IPS-NIHi7 (cell line): ENCODE measurements around the gene SYT14.
"Not testable (repeated sequence)": the region's sequence is repeated elsewhere in the genome, so short reads cannot be mapped to it uniquely, and the experiment has no call there.

Experiments
- DNase-seq: peaks from one replicate; pipeline ENCODE4 v3.0.0; 2012; ENCODE audit warnings: mixed read lengths; ENCODE audit errors: extremely low spot score

SYT14 gene

DNA sequence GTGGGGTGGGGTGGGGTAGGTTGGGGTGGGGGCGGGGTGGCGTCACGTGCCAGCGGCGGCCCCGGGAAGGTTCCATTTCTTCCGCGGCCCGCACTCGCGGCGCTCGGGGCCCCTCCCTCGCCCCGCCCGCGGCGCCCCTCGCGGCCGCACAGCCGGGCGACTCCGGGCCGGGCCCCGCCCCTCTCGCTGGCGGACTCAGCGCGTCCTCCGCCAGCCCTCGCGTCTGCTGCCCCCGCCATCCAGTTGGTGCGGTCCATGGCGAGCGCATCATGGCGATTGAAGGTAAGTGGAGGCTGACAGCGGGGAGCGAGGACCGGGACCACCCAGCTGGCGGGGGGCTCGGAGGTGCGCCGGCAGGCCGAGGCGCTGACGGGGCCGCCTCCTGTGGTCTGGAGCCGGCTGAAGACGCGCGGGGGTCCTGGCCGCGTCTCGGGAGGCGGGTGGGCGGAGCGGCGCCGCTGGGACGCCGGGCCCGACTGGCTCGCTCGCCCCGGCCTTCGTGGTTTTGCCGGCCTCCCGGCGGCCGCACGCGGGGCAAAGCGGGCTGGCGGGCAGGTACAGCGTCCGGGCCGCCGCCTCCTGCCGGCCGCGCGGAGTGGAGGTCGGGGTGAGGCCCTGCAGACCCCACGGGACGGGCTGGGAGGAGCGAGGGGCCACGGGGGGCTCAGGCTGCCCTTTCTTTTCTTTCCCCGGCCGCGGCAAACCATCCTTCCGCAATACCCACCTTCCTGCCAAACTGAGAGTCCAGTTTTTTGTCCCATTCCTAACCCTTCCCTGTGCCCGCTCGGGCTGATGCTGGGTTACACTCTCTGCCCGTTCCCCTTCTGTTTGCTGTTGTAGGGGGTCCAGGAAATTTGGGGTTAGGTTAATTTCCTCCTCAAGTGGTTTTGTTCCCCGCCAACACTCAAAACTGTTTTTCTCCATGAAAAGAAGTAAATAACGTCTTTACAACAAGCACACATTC is at the start of gene SYT14:
SYT14 (plus strand) TSS at position 222 of the 964 bp plus-strand sequence; CDS start at position 270, 48 bp downstream.
- peak; percentile 84 for DNase-seq

- DNase-seq: not testable (repeated sequence)
Measured at GRCh38 chr1:209888291-209889076, 49.5 kb upstream of the SYT14 start.

DNA sequence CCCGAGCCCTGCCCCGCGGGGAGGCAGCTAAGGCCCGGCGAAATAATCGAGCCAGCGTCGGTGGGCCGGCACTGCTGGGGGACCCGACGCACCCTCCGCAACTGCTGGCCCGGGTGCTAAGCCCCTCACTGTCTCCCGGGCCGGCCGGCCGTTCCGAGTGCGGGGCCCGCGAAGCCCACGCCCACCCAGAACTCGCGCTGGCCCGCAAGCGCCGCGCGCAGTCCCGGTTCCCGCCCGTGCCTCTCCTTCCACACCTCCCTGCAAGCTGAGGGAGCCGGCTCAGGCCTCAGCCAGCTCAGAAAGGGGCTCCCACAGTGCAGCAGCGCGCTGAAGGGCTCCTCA is 49.0 kb upstream of the SYT14 start:
- no peak for DNase-seq

DNA sequence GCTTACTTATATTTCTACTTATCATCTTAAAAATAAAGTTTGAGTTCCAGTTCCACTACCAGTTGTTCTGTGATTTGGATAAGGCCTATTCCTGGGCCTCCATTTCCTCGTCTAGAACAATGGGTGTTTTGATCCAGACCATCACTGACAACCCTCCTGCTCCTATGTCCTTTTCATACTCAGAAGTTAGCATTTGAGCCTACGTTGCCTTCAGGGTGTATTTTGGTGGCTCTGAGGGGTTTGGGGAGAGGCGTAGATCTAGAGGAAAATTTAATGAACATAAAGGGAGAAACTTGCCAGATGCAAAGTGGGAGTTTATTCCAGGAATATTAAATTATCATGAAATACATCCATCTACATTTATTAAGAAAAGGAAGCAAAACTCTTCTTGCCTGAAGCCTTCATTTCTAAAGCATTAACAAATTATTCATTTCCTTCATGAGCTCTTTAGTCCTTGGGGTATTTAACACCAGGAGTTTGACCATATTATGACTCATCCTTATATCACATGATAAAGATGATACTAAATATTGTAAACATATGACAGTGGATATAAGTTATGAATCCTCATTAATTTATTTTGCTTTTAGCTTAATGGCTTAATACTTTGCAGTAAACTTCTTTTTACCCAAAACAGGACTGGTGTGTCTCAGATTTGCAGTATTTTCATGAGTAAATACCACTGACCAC is 47.2 kb upstream of the SYT14 start:
- no peak for DNase-seq

DNA sequence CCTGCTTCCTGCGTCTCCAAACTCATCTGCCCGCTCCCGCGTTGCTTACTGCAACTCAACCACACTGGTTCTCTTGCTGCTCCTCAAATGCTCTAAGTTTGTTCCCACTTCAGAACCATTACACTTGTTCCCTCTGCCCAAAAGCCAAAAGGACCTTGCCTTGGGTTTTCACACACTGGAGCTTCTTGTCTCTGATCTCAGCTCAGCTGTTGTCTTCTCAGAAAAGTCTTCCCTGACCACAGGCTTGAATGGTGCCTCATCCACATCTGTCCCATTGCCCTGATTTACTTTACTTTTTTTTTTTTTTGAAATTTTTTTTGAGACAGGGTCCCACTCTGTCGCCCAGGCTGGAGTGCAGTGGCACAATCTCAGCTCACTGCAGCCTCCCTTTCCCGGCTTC is 44.3 kb upstream of the SYT14 start:
- DNase-seq: no peak

GRCh38 chr1:209895709-209896108 is 42.3 kb upstream of the SYT14 start:
- no peak for DNase-seq

GRCh38 chr1:209896346-209896745 is 41.7 kb upstream of the SYT14 start:
- no peak for DNase-seq

DNA sequence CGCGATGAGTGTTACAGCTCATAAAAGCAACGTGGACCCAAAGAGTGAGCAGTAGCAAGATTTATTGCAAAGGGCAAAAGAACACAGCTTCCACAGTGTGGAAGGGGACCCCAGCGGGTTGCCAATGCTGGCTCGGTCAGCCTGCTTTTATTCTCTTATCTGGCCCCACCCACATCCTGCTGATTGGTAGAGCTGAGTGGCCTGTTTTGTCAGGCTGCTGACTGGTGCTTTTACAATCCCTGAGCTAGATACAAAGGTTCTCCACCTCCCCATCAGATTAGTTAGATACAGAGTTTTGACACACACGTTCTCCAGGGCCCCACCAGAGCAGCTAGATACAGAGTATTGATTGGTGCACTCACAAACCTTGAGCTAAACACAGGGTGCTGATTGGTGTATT is 39.7 kb upstream of the SYT14 start:
- DNase-seq: not testable (repeated sequence)

- not testable (repeated sequence) for DNase-seq
Measured at GRCh38 chr1:209898851-209899250, 39.2 kb upstream of the SYT14 start.

DNA sequence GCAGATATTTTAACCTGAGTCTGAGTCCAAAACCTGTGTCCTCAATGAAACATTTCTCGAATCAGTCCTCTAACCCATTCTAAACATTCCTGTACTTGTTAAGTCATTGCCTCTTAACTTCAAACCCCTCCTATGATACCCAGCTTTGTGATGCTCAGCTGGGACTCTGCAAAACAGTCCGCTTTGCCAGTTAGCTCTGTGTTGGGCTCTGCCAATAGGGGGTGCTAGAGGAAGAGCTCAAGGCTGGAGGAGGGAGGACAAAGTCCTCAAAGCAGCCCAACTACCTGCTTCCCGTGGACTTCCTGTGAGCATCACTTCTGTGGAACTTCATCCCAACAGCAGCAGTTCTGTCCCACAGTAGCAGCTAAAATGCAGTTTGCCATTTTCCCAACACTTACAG is 38.1 kb upstream of the SYT14 start:
- peak; percentile 82 for DNase-seq

GRCh38 chr1:209900734-209901133 is 37.3 kb upstream of the SYT14 start:
- DNase-seq: no peak

DNA sequence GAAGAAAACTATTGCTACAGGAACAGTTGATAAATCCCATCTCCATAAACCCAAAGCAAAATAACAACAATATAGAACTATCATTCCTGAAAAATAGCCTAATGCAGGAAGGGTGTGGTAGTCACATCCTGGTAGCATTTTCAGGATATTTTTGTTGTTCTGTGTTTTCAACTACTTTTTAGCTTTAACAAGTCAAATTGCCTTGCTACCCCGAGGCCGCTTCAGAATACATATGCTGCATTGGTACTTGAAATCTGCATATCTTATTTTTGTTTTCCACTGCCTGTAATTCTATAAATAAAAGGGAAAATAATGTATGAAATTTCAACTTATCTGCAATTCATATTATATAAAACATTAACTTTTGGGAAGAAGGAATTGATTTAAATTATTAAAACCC is 36.8 kb upstream of the SYT14 start:
- DNase-seq: no peak

DNA sequence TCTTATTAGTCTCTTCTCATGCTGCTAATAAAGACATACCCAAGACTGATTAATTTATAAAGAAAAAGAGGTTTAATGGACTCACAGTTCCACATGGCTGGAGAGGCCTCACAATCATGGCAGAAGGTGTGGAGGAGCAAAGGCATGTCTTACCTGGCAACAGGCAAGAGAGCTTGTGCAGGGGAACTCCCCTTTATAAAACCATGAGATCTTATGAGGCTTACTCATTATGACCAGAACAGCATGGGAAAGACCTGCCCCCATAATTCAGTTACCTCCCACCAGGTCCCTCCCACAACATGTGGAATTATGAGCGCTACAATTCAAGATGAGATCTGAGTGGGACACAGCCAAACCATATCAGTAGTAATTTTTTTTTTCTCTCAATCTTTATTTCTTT is 33.2 kb upstream of the SYT14 start:
- DNase-seq: not testable (repeated sequence)

DNA sequence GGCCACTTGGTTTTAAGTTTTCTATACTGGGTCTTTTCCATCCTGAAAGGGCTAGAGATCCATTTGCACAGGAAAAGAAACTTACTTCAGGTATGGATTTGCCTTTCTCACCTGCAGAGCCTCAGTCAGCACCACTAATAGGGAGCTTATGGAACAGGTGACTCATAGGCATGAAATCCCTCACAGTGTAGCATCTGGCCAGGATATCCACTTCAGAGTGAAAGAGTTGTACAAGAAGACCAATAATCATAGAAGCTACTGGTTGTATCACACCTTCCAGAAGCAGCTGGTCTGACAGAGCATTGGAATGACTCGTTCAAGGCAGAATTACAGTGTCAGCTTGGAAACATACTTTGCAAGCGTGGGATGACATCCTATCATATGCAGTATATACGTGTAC is 26.3 kb upstream of the SYT14 start:
- no peak for DNase-seq

GRCh38 chr1:209912306-209912705 is 25.7 kb upstream of the SYT14 start:
- DNase-seq: no peak

GRCh38 chr1:209919637-209920036 is 18.4 kb upstream of the SYT14 start:
- not testable (repeated sequence) for DNase-seq

DNA sequence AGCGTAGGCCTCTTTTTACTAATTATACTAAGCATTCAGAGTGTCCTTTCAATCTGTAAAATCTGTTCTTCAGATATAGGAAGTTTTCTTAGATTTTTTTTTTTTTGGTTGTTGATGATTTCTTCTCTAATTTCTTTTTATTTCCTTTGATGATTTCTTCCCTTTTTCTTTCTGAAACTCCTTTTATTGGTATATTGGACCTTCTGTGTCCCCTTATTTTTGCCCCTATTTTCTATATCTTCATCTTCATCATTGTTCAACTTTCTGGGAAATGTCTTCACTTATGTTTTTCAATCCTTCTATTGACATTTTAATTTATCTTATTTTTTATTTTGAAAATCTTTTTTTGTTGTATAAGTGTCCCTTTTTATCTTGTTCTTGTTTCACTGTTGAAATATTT is 17.2 kb upstream of the SYT14 start:
- DNase-seq: no peak

DNA sequence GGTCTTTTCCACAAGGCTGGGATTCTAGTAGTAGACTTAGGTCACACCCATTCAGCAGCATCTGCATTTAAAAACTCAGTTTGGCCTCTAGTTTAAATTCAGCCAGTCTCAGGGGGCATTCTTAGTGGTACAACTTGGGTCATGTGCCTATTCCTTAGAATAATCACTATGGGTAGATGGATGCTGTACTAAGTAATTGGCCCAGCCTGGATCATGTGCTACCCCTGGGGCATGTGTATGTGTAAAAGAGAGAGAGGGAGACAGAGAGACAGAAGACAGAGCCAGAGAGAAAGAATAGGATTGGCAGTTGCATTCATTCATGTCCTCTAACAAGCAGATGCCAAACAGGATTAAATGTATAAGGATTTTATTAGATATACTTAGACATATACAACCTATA is 13.6 kb upstream of the SYT14 start:
- no peak for DNase-seq

- DNase-seq: no peak
Measured at GRCh38 chr1:209926045-209926444, 12.0 kb upstream of the SYT14 start.

- DNase-seq: peak; percentile 10
Measured at GRCh38 chr1:209927466-209927865, 10.6 kb upstream of the SYT14 start.

GRCh38 chr1:209929751-209930150 is 8.3 kb upstream of the SYT14 start:
- DNase-seq: no peak

DNA sequence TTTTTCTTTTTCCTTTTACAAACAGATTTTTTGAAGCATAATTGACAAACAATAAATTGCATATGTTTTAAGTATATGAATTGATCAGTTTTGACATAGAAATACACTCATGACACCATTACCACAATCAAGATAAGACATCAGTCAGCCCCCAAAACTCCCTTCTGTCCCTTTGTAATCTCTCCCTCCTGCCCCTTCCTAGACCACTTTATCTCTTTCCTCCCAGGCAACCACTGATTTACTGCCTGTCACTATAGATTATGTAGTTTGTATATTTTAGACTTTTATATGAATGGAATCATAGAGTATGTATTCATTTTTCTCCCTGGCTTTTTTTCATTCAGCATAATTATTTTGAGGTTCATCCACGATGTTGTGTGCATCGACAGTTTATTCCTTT is 6.9 kb upstream of the SYT14 start:
- no peak for DNase-seq
